Measurements from ENCODE around the gene SCO2. TPM values are rescaled to one million over a fixed set of nuclear protein-coding genes. Genes with fewer than 3 reads are reported as not detected.

The SCO2 gene
- total and polyA plus RNA-seq, 2 of the 13 experiments (the other 11 are each of a cell fraction or from before 2014, with no cell fraction given): 0.32 to 3.7 TPM

- TF ChIP-seq GPN1 (CRISPR knock-in tag; IDR thresholded peaks at IDR 0.05; ENCODE audit: borderline replicate concordance): no peak
- TF ChIP-seq, protein P1, sequence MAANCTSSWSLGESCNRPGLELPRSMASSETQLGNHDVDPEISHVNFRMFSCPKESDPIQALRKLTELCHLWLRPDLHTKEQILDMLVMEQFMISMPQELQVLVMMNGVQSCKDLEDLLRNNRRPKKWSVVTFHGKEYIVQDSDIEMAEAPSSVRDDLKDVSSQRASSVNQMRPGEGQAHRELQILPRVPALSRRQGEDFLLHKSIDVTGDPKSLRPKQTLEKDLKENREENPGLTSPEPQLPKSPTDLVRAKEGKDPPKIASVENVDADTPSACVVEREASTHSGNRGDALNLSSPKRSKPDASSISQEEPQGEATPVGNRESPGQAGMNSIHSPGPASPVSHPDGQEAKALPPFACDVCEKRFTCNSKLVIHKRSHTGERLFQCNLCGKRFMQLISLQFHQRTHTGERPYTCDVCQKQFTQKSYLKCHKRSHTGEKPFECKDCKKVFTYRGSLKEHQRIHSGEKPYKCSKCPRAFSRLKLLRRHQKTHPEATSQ (CRISPR knock-in tag; IDR thresholded peaks at IDR 0.05; ENCODE audit: borderline replicate concordance): no peak
- no peak for TF ChIP-seq ZSCAN25 (CRISPR knock-in tag; IDR thresholded peaks at IDR 0.05)
- TF ChIP-seq AKAP8 (CRISPR knock-in tag; IDR thresholded peaks at IDR 0.05): no peak
- 0 out of 2 replicates have a peak, but pooled peaks have one; percentile 43 for TF ChIP-seq HMGXB3 (CRISPR knock-in tag; IDR thresholded peaks at IDR 0.05; ENCODE audit: borderline replicate concordance)
- TF ChIP-seq ZNF672 (CRISPR knock-in tag; IDR thresholded peaks at IDR 0.05): no peak
- no peak for TF ChIP-seq NCOA1 (CRISPR knock-in tag; IDR thresholded peaks at IDR 0.05)
- TF ChIP-seq GABPB1 (CRISPR knock-in tag; IDR thresholded peaks at IDR 0.05): peak; percentile 88
- TF ChIP-seq MAZ (IDR thresholded peaks at IDR 0.05; ENCODE audit: borderline replicate concordance, low read depth, low read length): no peak
- TF ChIP-seq MAZ (CRISPR knock-in tag; IDR thresholded peaks at IDR 0.05; ENCODE audit: low read depth): peak; percentile 47; the same call in 1 of the 2 replicates
- TF ChIP-seq POLR2A (IDR thresholded peaks at IDR 0.05; ENCODE audit: insufficient read depth in 1 of 2, low read depth in 2 of 2, low read length in 2 of 2): peak; percentile 23 to 39; a peak in 1 of 4 replicates
- TF ChIP-seq, protein P2, sequence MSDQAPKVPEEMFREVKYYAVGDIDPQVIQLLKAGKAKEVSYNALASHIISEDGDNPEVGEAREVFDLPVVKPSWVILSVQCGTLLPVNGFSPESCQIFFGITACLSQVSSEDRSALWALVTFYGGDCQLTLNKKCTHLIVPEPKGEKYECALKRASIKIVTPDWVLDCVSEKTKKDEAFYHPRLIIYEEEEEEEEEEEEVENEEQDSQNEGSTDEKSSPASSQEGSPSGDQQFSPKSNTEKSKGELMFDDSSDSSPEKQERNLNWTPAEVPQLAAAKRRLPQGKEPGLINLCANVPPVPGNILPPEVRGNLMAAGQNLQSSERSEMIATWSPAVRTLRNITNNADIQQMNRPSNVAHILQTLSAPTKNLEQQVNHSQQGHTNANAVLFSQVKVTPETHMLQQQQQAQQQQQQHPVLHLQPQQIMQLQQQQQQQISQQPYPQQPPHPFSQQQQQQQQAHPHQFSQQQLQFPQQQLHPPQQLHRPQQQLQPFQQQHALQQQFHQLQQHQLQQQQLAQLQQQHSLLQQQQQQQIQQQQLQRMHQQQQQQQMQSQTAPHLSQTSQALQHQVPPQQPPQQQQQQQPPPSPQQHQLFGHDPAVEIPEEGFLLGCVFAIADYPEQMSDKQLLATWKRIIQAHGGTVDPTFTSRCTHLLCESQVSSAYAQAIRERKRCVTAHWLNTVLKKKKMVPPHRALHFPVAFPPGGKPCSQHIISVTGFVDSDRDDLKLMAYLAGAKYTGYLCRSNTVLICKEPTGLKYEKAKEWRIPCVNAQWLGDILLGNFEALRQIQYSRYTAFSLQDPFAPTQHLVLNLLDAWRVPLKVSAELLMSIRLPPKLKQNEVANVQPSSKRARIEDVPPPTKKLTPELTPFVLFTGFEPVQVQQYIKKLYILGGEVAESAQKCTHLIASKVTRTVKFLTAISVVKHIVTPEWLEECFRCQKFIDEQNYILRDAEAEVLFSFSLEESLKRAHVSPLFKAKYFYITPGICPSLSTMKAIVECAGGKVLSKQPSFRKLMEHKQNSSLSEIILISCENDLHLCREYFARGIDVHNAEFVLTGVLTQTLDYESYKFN (CRISPR knock-in tag; conservative IDR thresholded peaks at IDR 0.05): no peak
- TF ChIP-seq, protein P3, sequence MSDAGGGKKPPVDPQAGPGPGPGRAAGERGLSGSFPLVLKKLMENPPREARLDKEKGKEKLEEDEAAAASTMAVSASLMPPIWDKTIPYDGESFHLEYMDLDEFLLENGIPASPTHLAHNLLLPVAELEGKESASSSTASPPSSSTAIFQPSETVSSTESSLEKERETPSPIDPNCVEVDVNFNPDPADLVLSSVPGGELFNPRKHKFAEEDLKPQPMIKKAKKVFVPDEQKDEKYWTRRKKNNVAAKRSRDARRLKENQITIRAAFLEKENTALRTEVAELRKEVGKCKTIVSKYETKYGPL (CRISPR knock-in tag; IDR thresholded peaks at IDR 0.05): 0 out of 2 replicates have a peak, but pooled peaks have one; percentile 20
- peak; percentile 61 for TF ChIP-seq ELF1 (CRISPR knock-in tag; IDR thresholded peaks at IDR 0.05)
- TF ChIP-seq ZBTB38 (CRISPR knock-in tag; IDR thresholded peaks at IDR 0.05): peak; percentile 16; the same call in 1 of the 2 replicates
- no peak for TF ChIP-seq ZNF281 (CRISPR knock-in tag; IDR thresholded peaks at IDR 0.05; ENCODE audit: borderline replicate concordance)
These were observed 38.7 kb downstream of the SCO2 start, which contains the start of gene MIOX (continued) for GRCh38 chr22:50486561-50487289.

All from HepG2 (cell line).